ENCODE measurements around the gene GATAD2A.

DNA sequence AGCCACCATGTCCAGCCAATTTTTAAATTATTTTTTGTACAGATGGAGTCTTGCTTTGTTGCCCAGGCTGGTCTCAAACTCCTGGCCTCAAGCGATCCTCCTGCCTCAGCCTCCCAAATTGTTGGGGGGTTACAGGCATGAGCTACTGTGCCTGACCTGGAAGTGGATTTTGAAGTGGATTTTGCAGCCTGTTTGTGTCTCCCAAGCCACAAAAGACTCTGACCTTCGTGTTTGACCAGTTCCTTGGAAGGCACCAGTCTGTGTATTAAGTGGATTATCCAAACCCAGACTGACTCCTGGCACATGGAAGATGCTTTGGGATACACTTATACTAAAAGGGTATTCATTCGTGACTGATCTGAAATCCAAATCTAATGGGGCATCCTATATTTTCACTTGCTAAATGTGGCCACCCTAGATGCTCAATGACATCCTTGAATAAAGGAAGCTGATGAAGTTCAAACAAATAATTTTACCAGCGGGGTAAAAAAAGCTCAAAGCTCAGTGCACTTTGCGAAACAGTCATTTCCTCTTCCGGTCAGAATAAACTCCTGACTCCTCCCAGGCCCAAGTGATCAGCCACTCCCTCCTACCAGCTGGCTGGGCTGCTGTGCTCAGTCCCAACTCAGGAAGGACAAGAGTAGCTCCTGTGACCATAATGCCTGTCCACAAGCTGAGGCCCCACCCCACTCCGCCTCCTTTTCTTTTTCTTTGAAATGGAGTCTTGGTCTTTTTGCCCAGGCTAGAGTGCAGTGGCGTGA lies 32.6 kb upstream of the GATAD2A start:
- TF ChIP-seq POLR2A (IDR thresholded peaks at IDR 0.05; ENCODE audit: low read length) (peak; percentile 29), GATA1 (IDR thresholded peaks at IDR 0.05; ENCODE audit: low read depth, low read length) (no peak)
